Tibial nerve (tissue), 4 donors: Measurements from ENCODE around the gene TCF4. TPM values are rescaled to one million over a fixed set of nuclear protein-coding genes. Genes with fewer than 3 reads are reported as not detected.

Experiments used
- DNase-seq, 2 donors: peaks; one replicate each; pipeline ENCODE4 v3.0.0-alpha.2; 2019; ENCODE audit warnings: low spot score in 2 of 2
- H3K27ac ChIP-seq, 4 donors: fragments of 200-600 bp; sonication (generic) in 3 of 4; one replicate each; pipeline ENCODE4 v1.5.1; 2017 to 2019; ENCODE audit warnings: mild to moderate bottlenecking in 1 of 4
- H3K27me3 ChIP-seq, 2 donors: fragments of 200-600 bp; sonication (generic) in 1 of 2; one replicate each; pipeline versions ENCODE4 v1.5.1 to v1.6.0; 2017 to 2019
- H3K36me3 ChIP-seq, 3 donors: fragments of 200-600 bp; sonication (generic); one replicate each; pipeline ENCODE4 v1.5.1; 2018 to 2019
- H3K4me1 ChIP-seq, 4 donors: fragments of 200-600 bp; sonication (generic) in 3 of 4; one replicate each; pipeline ENCODE4 v1.5.1; 2017 to 2019
- H3K4me3 ChIP-seq, 4 donors: fragments of 200-600 bp; sonication (generic) in 3 of 4; one replicate each; pipeline ENCODE4 v1.5.1; 2017 to 2019; ENCODE audit warnings: mild to moderate bottlenecking in 1 of 4, moderate library complexity in 1 of 4
- H3K9me3 ChIP-seq, 4 donors: fragments of 200-600 bp; sonication (generic) in 3 of 4; one replicate each; pipeline ENCODE4 v1.5.1; 2017 to 2019
- CTCF ChIP-seq, 5 experiments: fragments of 200-600 bp in 3 of 5; fragments of 450-650 bp in 2 of 5; sonication (generic) in 3 of 5; IDR thresholded peaks; one replicate each; pipeline ENCODE4 v1.5.1; 2016 to 2019; ENCODE audit warnings: antibody characterized with exemption in 5 of 5, mild to moderate bottlenecking in 3 of 5, moderate library complexity in 2 of 5
- EP300 ChIP-seq, 2 donors: sonication (generic); formaldehyde crosslinking; IDR thresholded peaks; one replicate each; pipeline ENCODE4 v1.6.1; 2017; ENCODE audit warnings: antibody characterized with exemption in 2 of 2, mild to moderate bottlenecking in 1 of 2
- POLR2A ChIP-seq, 2 donors: fragments of 450-650 bp; IDR thresholded peaks; one replicate each; pipeline ENCODE4 v1.6.1; 2017; ENCODE audit warnings: antibody characterized with exemption in 2 of 2, mild to moderate bottlenecking in 2 of 2, moderate library complexity in 2 of 2
- WGBS, 2 donors: methylation state at CpG; one replicate each; pipeline ENCODE4 v1.1.5; 2018; 5-methylcytosine and 5-hydroxymethylcytosine counted together
- total RNA-seq, 4 donors: library from RNA; depleted of rRNA; stranded (reverse); fragments of >200 nt; gene quantifications; one replicate each; pipeline ENCODE4 v1.1.0, GENCODE V29; 2016

TCF4 gene
- total RNA-seq, result 100 to 1,000 TPM; 100 to 157 (median 114) TPM

GRCh38 chr18:55588111-55588869, at the start of gene TCF4:
TSS of gene TCF4 (minus strand) at chr18:55588192. CDS start at chr18:55587116, 1,076 bp downstream.
- Histone ChIP-seq H3K4me3 (peak within 1 kb of the TSS; percentile 51 to 66 (median 57)), H3K27ac (peak within 1 kb of the TSS; percentile 57 to 93 (median 88)), H3K9me3 (no peaks in the 10 kb centered on the region), H3K27me3 (no peaks in the 10 kb centered on the region), H3K4me1 (peaks cover 0 to 26% (median 0%) of the 10 kb centered on the region in 4 donors), H3K36me3 (no peaks in the 10 kb centered on the region)
- DNase-seq, result peak; percentile 24 to 42
- TF ChIP-seq POLR2A (IDR thresholded peaks at IDR 0.05) (no peak), EP300 (IDR thresholded peaks at IDR 0.05) (peak in 1 of 2 donors; percentile 69)
- WGBS, 2 donors, result 1% methylated on average over 31 to 46 of the region's 46 CpGs

GRCh38 chr18:55637204-55637603, 49.2 kb upstream of the TCF4 start:
- DNase-seq, result no peak
- TF ChIP-seq POLR2A (IDR thresholded peaks at IDR 0.05) (no peak), EP300 (IDR thresholded peaks at IDR 0.05) (no peak), CTCF (IDR thresholded peaks at IDR 0.05) (no peak)
- Histone ChIP-seq H3K36me3 (no peaks in the 10 kb centered on the region), H3K27me3 (no peaks in the 10 kb centered on the region), H3K4me3 (no peak overlapping the region), H3K27ac (no peak overlapping the region), H3K9me3 (peaks cover 0 to 12% (median 0%) of the 10 kb centered on the region in 4 donors), H3K4me1 (no peaks in the 10 kb centered on the region)
- 66 to 75% methylated on average over 8 of the region's 8 CpGs for WGBS, 2 donors

- Histone ChIP-seq H3K9me3 (no peaks in the 10 kb centered on the region), H3K4me3 (no peak overlapping the region), H3K27me3 (no peaks in the 10 kb centered on the region), H3K36me3 (no peaks in the 10 kb centered on the region), H3K27ac (no peak overlapping the region), H3K4me1 (no peaks in the 10 kb centered on the region)
- TF ChIP-seq EP300 (IDR thresholded peaks at IDR 0.05), result no peak
- DNase-seq, result no peak
- WGBS, 2 donors, result 44 to 46% methylated on average over 2 of the region's 2 CpGs
Measured at GRCh38 chr18:55635439-55635838, 47.4 kb upstream of the TCF4 start.

- Histone ChIP-seq H3K4me1 (no peaks in the 10 kb centered on the region), H3K36me3 (no peaks in the 10 kb centered on the region), H3K27ac (no peak overlapping the region), H3K27me3 (no peaks in the 10 kb centered on the region), H3K9me3 (no peaks in the 10 kb centered on the region), H3K4me3 (no peak overlapping the region)
- WGBS, 2 donors, result 70 to 73% methylated on average over 3 of the region's 3 CpGs
- no peak for DNase-seq
- no peak for TF ChIP-seq POLR2A (IDR thresholded peaks at IDR 0.05)
- TF ChIP-seq CTCF (IDR thresholded peaks at IDR 0.05), result no peak
- no peak for TF ChIP-seq EP300 (IDR thresholded peaks at IDR 0.05)
Measured at GRCh38 chr18:55634545-55634944, 46.6 kb upstream of the TCF4 start.

GRCh38 chr18:55633032-55633431, 45.0 kb upstream of the TCF4 start:
- DNase-seq, result no peak
- TF ChIP-seq POLR2A (IDR thresholded peaks at IDR 0.05) (no peak), EP300 (IDR thresholded peaks at IDR 0.05) (no peak), CTCF (IDR thresholded peaks at IDR 0.05) (no peak)
- H3K27me3 ChIP-seq, result no peaks in the 10 kb centered on the region
- no peaks in the 10 kb centered on the region for H3K36me3 ChIP-seq
- no peak overlapping the region for H3K27ac ChIP-seq
- WGBS, 2 donors, result 83 to 84% methylated on average over 2 of the region's 2 CpGs
- H3K4me3 ChIP-seq, result no peak overlapping the region
- no peaks in the 10 kb centered on the region for H3K9me3 ChIP-seq
- no peaks in the 10 kb centered on the region for H3K4me1 ChIP-seq

GRCh38 chr18:55629133-55629532, 41.1 kb upstream of the TCF4 start:
- H3K27ac ChIP-seq, result no peak overlapping the region
- no peaks in the 10 kb centered on the region for H3K27me3 ChIP-seq
- H3K36me3 ChIP-seq, result no peaks in the 10 kb centered on the region
- no peak for DNase-seq
- no peaks in the 10 kb centered on the region for H3K4me1 ChIP-seq
- 88 to 96% methylated on average over 1 of the region's 1 CpG for WGBS, 2 donors
- no peak overlapping the region for H3K4me3 ChIP-seq
- H3K9me3 ChIP-seq, result no peaks in the 10 kb centered on the region
- TF ChIP-seq POLR2A (IDR thresholded peaks at IDR 0.05) (no peak), CTCF (IDR thresholded peaks at IDR 0.05) (no peak), EP300 (IDR thresholded peaks at IDR 0.05) (no peak)
